Right lobe of liver (tissue), 6 donors: ENCODE measurements around the gene CPXM2. TPM values are rescaled to one million over a fixed set of nuclear protein-coding genes. Genes with fewer than 3 reads are reported as not detected.

Source experiments
- ATAC-seq, 4 donors: fragments of 200-7000 bp; cut with Tn5 transposase; one replicate each; pipeline ENCODE4 v1.9.1; 2020; ENCODE audit warnings: mild to moderate bottlenecking in 4 of 4, moderate library complexity in 4 of 4
- DNase-seq, 3 donors: peaks; one replicate each; pipeline ENCODE4 v3.0.0-alpha.2; 2020
- H3K27ac ChIP-seq, 3 donors: fragments of 200-600 bp; one replicate each; pipeline ENCODE4 v1.8.0; 2022
- H3K27me3 ChIP-seq, 2 donors: fragments of 200-600 bp; one replicate each; pipeline ENCODE4 v1.8.0; 2022
- H3K36me3 ChIP-seq, 4 donors: fragments of 200-600 bp; sonication (generic) in 1 of 4; one replicate each; pipeline versions ENCODE4 v1.5.1 to v1.8.0; 2017 to 2022; ENCODE audit warnings: control low read depth in 1 of 4
- H3K4me1 ChIP-seq, 4 donors: fragments of 200-600 bp; sonication (generic) in 1 of 4; one replicate each; pipeline versions ENCODE4 v1.5.1 to v1.8.0; 2017 to 2022; ENCODE audit warnings: control low read depth in 1 of 4
- H3K4me3 ChIP-seq, 3 donors: fragments of 200-600 bp; one replicate each; pipeline ENCODE4 v1.8.0; 2022
- H3K9me3 ChIP-seq, 4 donors: fragments of 200-600 bp; sonication (generic) in 1 of 4; one replicate each; pipeline versions ENCODE4 v1.5.1 to v1.8.0; 2017 to 2022; ENCODE audit warnings: control low read depth in 1 of 4
- POLR2A ChIP-seq: fragments of 450-650 bp; IDR thresholded peaks from one replicate; pipeline ENCODE4 v1.6.1; 2017; ENCODE audit warnings: antibody characterized with exemption, mild to moderate bottlenecking
- WGBS: methylation state at CpG from one replicate; pipeline ENCODE4 v1.1.6; 2018; ENCODE audit warnings: low coverage, low lambda C conversion rate; ENCODE audit not compliant: insufficient coverage; ENCODE audit errors: missing lambda C conversion rate; 5-methylcytosine and 5-hydroxymethylcytosine counted together
- intact Hi-C, 2 donors: fragments of 100-400 bp; cut with DNase I; formaldehyde crosslinking; loops; one replicate each; pipeline versions ENCODE4 v1.11.2 to v1.14.1; 2022
- total RNA-seq, 6 experiments: library from RNA; depleted of rRNA in 2 of 6; stranded (reverse); fragments of >200 nt in 2 of 6; fragmentation: NEBNext Ultra II Directional in 3 of 6; extraction: Animal tissue kit (Norgen Biotek cat#: 25700) in 3 of 6; gene quantifications; one replicate each; pipeline versions ENCODE4 v1.1.0 to v1.2.4, GENCODE V29; 2016 to 2023
- TF ChIP-seq, protein P1 (sequence below), 4 donors: fragments of 200-600 bp in 3 of 4; fragments of 450-650 bp in 1 of 4; IDR thresholded peaks; one replicate each; pipeline versions ENCODE4 v1.5.1 to v1.8.0; 2016 to 2022; ENCODE audit warnings: antibody characterized with exemption in 4 of 4, mild to moderate bottlenecking in 2 of 4
- donor health status: DM: no; HTN: yes; CAD: no.
- donor health status: DM: no; HTN: no; CAD: no.
- donor health status: DM: no; HTN: no; CAD: no.
- donor health status: DM: no; HTN: yes; CAD: no.
- donor health status: DM: no; HTN: yes; CAD: no.

The CPXM2 gene
- total RNA-seq, 6 experiments from 2014 or later = 0.29 to 2.6 (median 0.69) TPM

DNA sequence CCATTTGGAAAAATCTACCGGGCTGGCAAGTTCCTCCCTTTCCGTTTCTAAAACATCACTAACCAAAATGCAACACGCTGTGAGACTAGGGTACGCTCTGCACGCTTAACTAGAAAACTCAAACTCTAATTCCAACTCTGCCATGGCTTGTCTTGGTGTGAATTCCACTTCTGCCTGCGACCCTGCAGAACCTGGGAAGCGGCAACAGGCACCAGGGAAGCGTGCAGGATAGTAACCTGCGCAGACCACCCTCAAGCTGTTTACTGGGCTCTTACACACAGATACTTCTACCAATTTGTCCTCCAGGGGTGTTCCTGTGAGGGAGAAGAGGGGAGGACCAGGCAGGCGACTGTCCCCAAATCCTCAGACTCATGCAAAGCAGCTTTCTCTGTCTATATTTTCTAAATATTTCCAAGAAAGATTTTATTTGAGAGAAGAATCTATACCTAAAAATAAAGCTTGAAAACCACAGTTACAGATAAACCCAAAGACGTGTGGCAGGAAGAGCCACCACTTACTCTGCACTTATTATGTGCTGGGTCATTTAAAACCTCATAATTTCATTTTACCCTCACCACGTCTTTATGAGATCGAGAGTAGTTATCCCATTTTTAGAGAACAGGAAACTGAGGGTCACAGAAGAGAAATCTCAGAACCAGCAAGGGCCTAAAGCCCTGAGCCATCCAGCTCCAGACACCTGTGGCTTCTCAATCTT, 52.9 kb downstream of the CPXM2 start:
- Histone ChIP-seq H3K36me3 (no peaks in the 10 kb centered on the region), H3K4me1 (no peaks in the 10 kb centered on the region), H3K27me3 (no peaks in the 10 kb centered on the region), H3K27ac (no peak overlapping the region), H3K9me3 (no peaks in the 10 kb centered on the region), H3K4me3 (no peak overlapping the region)
- DNase-seq (no peak), ATAC-seq (no peak)
- WGBS = 59% methylated on average over 9 of the region's 13 CpGs
- TF ChIP-seq, protein P1, sequence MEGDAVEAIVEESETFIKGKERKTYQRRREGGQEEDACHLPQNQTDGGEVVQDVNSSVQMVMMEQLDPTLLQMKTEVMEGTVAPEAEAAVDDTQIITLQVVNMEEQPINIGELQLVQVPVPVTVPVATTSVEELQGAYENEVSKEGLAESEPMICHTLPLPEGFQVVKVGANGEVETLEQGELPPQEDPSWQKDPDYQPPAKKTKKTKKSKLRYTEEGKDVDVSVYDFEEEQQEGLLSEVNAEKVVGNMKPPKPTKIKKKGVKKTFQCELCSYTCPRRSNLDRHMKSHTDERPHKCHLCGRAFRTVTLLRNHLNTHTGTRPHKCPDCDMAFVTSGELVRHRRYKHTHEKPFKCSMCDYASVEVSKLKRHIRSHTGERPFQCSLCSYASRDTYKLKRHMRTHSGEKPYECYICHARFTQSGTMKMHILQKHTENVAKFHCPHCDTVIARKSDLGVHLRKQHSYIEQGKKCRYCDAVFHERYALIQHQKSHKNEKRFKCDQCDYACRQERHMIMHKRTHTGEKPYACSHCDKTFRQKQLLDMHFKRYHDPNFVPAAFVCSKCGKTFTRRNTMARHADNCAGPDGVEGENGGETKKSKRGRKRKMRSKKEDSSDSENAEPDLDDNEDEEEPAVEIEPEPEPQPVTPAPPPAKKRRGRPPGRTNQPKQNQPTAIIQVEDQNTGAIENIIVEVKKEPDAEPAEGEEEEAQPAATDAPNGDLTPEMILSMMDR (IDR thresholded peaks at IDR 0.05) = no peak
- no peak for TF ChIP-seq POLR2A
- intact Hi-C loops = no loop called here

DNA sequence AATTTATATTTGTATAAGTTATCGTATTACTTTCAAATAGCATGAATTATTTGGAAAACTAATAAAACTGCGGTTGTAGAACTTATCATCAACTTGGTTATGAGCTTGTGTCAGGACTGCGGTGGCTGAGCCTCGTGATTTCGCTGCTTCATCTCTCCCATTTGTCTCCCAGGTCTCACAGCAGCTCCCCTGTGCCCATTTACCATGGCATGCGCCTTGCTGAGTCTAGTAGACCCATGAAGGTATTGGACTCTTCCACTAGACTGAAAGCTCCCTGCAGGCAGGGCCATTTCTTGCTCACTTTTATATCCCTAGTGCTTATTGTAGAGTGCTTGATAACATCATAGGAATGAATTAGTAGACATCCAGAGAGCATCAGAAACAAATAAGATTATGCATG, 53.9 kb downstream of the CPXM2 start:
- intact Hi-C loops = no loop called here
- H3K9me3 ChIP-seq = no peaks in the 10 kb centered on the region
- no peaks in the 10 kb centered on the region for H3K36me3 ChIP-seq
- TF ChIP-seq POLR2A = no peak
- TF ChIP-seq, protein P1 (IDR thresholded peaks at IDR 0.05) = no peak
- no peak overlapping the region for H3K4me3 ChIP-seq
- H3K4me1 ChIP-seq = no peaks in the 10 kb centered on the region
- WGBS = 71% methylated on average over 6 of the region's 6 CpGs
- ATAC-seq (no peak), DNase-seq (no peak)
- H3K27ac ChIP-seq = no peak overlapping the region
- H3K27me3 ChIP-seq = no peaks in the 10 kb centered on the region

DNA sequence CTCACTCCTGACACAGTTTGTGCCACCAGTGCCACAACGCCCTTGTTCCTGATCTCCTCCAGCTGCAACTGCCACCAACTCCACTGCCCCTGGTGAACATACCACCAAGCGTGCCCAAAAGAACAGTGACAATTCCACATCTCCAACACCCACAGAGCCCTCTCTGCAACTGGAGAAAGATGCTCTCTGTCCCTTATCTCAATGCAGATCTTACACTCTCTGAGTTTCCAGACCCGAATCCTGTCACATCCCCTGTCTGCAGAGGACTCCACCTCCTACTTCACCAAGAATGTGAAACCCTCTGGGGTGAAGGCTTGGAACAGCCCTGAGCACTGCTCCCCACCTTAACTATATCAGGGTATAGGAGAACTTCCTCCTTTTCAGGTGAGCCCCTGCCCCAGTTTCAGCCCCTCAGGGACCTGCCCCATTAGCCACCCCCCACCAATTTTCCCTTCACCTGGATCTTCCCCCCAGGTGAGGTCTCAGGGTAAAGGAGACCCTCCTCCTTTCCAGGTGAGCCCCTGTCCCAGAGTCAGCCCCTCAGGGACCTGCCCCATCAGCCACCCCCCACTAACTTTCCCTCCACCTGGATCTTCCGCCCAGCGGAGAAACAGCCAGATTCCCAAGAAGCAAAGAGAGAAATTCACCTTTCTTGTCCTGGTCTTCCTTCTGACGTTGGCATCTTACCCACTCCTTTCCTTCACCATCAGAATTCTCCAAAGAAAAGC, 55.0 kb downstream of the CPXM2 start:
- DNase-seq = no peak
- H3K4me1 ChIP-seq = no peaks in the 10 kb centered on the region
- no peaks in the 10 kb centered on the region for H3K36me3 ChIP-seq
- H3K9me3 ChIP-seq = no peaks in the 10 kb centered on the region
- TF ChIP-seq, protein P1 (IDR thresholded peaks at IDR 0.05) = no peak
- TF ChIP-seq POLR2A = no peak
- no peak overlapping the region for H3K4me3 ChIP-seq
- no peak for ATAC-seq
- no peaks in the 10 kb centered on the region for H3K27me3 ChIP-seq
- no peak overlapping the region for H3K27ac ChIP-seq
- intact Hi-C loops = no loop called here
- 58% methylated on average over 6 of the region's 6 CpGs for WGBS

DNA sequence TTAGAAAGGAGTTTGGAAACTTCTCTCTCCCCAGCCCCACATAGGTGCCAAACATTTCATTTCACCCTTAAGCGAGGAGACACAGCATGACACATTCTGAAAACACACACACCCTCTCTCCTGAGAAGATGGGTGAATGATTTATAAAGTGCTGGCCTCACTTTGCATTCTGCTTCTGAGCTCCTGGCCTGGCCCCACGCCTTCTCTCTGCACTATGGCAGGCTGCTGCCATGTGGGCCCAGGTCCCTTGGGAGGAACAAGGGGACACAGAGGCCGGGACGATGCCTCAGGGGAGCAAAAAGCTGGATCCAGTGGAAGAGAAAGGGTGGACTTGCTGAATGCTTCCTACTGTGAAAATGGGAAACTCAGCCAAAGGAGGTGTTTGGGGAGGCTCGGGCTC, 56.0 kb downstream of the CPXM2 start:
- Histone ChIP-seq H3K4me1 (no peaks in the 10 kb centered on the region), H3K36me3 (no peaks in the 10 kb centered on the region), H3K9me3 (no peaks in the 10 kb centered on the region), H3K27me3 (no peaks in the 10 kb centered on the region), H3K4me3 (no peak overlapping the region), H3K27ac (no peak overlapping the region)
- intact Hi-C loops = no loop called here
- WGBS = 33% methylated on average over 1 of the region's 5 CpGs
- TF ChIP-seq, protein P1 (IDR thresholded peaks at IDR 0.05) = no peak
- no peak for TF ChIP-seq POLR2A
- DNase-seq = no peak
- no peak for ATAC-seq
